Adrenal gland (tissue), 5 donors: Measurements from ENCODE around the gene CENPL.

Source experiments
- CTCF ChIP-seq, 6 experiments: fragments of 450-650 bp in 4 of 6; fragments of 200-600 bp in 2 of 6; sonication (generic) in 1 of 6; IDR thresholded peaks; 1 replicate in 5 of 6; 2 replicates in 1 of 6; pipeline versions ENCODE4 v1.5.1 to v1.8.0; 2016 to 2021; ENCODE audit warnings: antibody characterized with exemption in 6 of 6, mild to moderate bottlenecking in 2 of 6, moderate library complexity in 1 of 6
- POLR2A ChIP-seq, 2 donors: fragments of 450-650 bp; IDR thresholded peaks; one replicate each; pipeline ENCODE4 v1.6.1; 2017; ENCODE audit warnings: antibody characterized with exemption in 2 of 2, mild to moderate bottlenecking in 2 of 2, moderate library complexity in 1 of 2
- donor health status: DM: no; HTN: no; CAD: no.

DNA sequence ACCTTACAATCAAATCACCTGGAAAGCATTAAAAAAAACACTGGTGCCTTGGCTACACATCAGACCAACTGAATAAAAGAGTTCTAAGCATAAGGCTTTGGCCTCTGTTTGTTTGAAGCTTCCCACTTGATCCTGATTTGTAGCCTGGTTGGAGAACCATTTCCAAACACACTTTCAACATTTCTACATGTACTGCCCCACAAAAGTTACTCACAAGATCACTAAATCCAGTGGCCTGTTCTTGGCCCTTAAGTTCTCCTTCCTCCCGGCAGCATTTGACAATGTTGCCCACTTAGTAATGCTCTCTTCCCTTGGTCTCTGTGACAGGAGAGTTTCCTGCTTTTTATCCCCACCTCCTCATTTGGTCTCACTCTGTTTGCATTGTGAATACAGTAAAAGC lies 31.3 kb upstream of the CENPL start:
- TF ChIP-seq CTCF (IDR thresholded peaks at IDR 0.05): no peak
- TF ChIP-seq POLR2A (IDR thresholded peaks at IDR 0.05): no peak
